ENCODE results near the gene HS6ST1.

DNA sequence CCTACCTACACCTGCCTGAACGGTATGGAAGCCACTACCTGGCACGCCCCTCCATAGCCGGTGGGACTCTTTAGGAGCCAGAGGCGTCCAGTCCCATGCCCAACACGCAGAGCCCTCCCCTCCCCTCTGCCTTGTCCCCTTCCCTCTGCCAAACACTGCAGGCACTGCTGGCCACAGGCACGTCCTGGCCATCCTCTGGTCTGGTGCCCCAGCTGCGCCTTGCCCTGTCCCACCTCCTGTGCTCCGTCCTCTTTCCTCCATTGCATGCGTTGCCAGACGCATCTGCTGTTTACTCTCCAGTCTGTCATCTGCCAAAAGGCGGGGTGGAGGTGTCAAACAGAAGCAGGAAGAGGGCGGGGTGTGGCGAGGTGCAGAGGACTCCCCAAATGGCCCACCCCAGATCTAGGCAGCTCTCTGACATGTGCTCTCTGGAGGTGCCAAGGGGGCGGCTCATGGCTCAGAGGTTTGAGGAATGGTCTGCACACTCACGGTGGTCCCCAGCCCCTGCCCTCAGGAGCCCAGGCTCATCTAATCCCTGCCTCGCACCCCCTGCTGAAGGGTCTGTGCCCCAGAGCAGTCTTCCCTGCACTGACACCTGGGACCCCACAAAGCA, 45.1 kb downstream of the HS6ST1 start:
- TF ChIP-seq, protein P1, sequence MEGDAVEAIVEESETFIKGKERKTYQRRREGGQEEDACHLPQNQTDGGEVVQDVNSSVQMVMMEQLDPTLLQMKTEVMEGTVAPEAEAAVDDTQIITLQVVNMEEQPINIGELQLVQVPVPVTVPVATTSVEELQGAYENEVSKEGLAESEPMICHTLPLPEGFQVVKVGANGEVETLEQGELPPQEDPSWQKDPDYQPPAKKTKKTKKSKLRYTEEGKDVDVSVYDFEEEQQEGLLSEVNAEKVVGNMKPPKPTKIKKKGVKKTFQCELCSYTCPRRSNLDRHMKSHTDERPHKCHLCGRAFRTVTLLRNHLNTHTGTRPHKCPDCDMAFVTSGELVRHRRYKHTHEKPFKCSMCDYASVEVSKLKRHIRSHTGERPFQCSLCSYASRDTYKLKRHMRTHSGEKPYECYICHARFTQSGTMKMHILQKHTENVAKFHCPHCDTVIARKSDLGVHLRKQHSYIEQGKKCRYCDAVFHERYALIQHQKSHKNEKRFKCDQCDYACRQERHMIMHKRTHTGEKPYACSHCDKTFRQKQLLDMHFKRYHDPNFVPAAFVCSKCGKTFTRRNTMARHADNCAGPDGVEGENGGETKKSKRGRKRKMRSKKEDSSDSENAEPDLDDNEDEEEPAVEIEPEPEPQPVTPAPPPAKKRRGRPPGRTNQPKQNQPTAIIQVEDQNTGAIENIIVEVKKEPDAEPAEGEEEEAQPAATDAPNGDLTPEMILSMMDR (IDR thresholded peaks at IDR 0.05), result no peak
- no peak for TF ChIP-seq POLR2A (IDR thresholded peaks at IDR 0.05)
- TF ChIP-seq POLR2AphosphoS5 (IDR thresholded peaks at IDR 0.05; ENCODE audit: insufficient read depth in 1 of 2, low read depth in 1 of 2), result no peak
